GM18499 (cell line): Measurements from ENCODE around the gene SMCP.
A peak's percentile ranks its signal among the peaks of the same experiment; 100 is the strongest.

Source experiments
- ATAC-seq: cut with Tn5 transposase; IDR thresholded peaks from one replicate; pipeline ENCODE4 v1.9.1; 2021; ENCODE audit warnings: moderate number of reproducible peaks; ENCODE audit not compliant: insufficient read depth, unreplicated experiment

The SMCP gene

DNA sequence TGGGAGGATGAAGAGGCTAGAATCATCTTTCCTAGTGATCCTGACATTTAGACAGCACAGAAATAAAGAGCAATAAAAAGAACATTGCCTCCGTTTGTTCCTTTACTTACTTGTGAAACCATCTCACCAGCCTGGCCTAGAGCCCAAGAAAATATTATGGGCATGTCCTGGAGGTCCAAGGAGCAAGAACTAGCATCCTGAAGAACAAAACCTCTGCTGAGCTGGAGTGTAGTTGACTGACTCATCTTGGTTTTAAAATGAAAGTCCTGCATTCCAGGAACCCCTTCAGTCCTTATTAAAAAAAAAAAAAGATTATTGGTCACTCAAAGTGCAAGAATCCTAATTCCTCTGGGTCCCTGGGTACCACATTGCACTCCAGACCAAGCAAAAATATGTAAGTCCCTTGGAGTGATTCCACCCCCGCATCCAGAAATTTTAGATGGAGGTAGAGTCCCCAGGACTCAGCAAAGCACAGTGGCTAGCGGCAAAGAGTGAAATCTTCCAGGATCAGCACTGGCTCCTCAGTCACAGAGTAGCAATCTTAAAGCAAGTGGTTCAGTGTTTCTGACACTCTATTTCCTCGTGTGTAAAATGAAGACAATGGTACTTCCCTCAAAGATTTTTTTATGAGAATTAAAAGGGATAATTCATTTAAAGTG, 7.0 kb downstream of the SMCP start:
- ATAC-seq = no peak

DNA sequence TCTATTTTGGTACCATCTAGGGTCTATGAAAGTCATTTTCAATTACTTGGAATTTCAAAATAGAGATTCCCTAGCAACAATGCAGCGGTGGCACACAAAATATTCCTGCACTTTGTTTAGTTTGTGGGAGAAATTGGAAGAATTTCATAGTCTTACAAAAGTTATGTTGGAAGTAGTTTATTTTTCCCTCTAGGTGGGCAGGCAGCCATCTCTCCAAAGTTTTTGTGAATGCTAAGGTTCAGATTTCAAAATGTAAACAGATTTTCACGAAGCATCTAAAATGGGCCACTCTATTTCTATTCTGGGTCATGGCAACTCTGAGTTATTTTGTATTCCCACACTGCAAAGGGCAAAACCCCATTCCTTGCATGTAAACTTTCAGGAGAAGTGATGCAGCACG, 8.0 kb downstream of the SMCP start:
- no peak for ATAC-seq

DNA sequence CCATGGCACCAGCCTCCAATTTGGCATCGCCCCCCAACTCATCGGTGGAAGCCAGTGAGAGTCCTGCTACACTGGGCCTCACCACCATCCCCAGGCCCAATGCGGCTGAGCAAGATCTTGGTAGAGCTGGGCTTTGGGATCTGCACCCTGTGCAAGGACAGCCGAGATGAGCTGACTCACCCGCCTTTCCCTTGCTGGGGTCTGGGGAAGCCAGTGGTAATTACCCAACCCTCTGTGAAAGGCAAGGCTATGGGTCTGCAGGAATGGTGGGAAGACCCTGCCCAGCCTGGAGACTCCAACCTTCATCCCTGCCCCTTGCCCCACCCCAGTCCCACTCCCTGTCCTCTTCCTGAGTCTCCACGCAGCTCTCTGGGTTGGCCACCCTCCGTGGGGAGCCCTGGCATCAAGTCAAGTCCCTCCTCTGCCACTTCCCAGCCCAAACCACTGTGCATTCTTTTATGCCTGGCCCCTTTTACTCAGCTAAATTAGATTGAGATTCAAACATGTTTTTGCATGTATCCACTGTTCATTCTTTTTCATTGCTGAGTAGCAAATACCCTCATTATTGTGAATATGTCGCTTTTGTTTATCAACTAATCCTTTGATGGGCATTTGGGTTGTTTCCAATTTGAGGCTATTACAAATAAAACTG, 8.8 kb downstream of the SMCP start:
- no peak for ATAC-seq

DNA sequence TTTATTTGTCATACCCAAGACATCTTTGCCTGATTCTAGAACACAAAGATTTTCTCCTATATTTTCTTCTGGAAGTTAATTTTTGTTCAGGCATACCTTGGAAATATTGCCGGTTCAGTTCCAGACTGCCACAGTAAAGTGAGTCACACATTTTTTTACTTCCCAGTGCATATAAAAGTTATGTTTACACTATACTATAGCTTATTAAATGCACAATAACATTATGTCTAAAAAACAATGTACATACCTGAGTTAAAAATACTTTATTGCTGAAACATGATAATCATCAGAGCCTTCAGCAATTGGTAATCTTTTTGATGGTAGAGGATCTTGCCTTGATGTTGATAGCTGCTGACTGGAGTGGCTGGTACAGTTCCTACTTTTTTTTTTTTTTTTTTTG, 10.0 kb downstream of the SMCP start:
- ATAC-seq = no peak

DNA sequence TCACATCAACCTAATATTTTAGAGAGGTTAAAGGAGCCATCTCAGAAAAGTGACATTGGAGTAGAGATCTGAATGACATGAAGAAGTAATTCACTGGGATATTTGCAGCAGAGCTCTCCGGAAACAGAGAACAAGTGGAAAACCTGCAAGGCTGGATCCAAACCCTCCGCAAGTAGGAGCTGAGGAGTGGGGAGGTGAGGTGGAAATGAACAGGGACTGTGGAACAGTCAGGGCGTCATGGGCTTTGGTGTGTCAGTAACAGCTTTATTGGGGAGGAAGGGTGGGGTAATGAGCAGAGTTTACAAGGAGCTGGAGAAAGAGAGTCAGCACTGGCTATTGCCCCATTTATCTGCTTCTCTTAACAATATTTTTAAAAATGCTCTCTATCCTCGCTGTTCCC, 20.9 kb downstream of the SMCP start:
- no peak for ATAC-seq

DNA sequence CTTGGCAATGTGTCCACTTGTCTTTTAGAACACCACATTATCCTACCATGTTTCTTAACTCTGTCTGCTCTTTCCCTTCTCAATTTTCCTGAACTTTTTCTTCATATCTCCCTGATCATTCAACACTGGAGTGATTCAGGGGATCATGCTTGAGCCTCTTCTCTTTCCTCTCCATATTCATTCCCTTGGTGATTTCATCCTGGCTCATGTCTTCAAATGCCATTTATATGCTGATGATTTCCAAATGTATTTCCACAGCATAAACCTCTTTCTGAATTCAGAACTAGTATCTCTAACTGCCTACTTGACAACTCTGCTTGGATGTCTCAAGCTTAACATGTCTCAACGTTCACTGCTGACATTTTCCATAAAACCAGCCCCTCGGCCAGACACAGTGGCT, 21.8 kb downstream of the SMCP start:
- ATAC-seq = no peak

DNA sequence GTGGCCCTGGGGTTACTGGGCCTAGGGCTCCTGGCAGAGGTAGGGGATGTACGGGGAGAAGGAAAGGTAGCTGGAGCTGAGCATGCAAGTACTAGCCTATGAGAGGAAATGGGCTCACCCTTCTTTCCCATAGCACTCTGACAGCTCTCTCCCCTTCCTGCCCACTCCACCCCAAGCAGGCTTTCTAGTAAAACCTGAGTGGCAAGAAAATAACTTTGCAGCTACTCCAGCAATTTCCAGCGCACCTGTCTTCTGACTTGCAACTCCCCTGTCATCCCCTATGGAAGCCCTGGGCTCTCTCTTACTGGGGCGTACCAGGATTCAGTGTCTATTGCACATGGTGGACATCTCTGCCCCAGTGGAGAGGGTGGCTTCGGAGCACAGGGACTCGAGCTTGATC, 23.5 kb downstream of the SMCP start:
- no peak for ATAC-seq

DNA sequence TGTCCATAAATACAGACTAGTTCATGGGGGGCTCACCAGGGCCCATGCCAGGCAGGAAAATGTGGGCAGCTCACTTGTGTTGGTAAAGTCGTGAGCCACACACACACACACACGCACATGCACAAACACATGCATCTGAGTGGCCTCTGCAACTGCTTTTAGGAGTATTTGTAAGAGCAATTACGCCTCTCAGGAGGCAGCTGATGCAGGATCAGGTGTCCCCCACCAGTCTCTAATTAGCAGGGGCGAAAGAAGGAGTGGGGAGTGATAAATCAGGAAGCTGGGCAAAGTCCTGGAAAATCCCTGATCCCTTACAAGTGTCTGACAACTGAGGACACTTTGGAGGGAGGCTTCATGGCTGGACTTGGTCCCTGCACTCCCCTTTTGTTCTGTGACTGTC, 24.5 kb downstream of the SMCP start:
- ATAC-seq = no peak

DNA sequence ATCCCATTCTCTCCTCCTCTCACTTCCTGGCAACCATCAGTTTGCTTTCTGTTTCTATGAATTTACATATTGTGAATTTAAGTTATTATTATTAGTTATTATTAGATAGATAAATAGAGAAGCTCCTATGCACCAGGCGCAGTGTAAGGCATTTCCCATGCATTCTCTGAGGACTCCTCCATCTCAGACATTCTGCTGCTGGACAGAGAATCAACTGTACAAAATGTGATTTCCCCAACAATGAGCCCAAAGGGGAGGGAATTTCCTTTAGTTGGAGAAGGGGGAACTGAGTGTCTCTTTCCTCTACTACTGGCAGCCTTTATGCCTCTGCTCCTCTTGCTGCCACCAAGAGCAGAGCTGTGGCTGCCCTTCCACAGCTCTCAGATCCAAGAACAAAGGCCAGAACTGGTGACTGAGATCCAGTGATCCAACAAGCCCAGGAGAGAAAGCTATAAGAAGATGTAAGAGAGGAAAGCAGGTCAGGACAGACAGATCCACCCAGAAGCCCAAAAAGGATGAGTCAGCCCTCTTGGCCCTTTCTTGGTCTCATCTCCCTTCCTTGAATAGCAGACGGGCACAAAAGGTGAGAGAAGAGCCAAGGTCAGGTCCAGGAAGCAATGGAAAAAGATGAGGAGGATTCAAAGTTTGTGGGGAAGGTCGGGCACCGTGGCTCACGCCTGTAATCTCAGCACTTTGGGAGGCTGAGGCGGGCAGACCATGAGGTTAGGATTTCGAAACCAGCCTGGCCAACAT, 26.7 kb downstream of the SMCP start:
- ATAC-seq = no peak

DNA sequence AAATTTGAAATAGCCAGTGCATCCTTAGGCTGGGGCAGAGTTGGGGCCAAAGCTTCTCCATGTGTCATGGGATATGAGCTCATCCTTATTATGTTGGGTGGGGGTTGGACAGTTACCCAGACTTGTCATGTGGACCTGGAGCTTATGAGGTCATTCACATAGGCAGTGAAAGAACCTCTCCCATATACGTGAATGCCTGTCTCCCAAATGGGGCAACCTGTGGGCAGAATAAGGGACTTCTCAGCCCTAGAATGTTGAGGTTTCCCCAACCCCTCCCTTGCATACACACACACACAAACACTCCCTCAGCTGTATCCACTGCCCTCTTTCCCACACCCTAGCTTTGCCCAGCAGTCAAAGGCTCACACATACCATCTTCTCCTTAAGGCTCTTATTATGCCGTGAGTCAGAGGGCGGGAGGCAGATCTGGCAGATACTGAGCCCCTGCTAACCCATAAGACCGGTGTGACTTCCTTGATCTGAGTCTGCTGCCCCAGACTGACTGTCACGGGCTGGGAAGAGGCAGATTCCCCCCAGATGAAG, 28.0 kb downstream of the SMCP start:
- no peak for ATAC-seq

DNA sequence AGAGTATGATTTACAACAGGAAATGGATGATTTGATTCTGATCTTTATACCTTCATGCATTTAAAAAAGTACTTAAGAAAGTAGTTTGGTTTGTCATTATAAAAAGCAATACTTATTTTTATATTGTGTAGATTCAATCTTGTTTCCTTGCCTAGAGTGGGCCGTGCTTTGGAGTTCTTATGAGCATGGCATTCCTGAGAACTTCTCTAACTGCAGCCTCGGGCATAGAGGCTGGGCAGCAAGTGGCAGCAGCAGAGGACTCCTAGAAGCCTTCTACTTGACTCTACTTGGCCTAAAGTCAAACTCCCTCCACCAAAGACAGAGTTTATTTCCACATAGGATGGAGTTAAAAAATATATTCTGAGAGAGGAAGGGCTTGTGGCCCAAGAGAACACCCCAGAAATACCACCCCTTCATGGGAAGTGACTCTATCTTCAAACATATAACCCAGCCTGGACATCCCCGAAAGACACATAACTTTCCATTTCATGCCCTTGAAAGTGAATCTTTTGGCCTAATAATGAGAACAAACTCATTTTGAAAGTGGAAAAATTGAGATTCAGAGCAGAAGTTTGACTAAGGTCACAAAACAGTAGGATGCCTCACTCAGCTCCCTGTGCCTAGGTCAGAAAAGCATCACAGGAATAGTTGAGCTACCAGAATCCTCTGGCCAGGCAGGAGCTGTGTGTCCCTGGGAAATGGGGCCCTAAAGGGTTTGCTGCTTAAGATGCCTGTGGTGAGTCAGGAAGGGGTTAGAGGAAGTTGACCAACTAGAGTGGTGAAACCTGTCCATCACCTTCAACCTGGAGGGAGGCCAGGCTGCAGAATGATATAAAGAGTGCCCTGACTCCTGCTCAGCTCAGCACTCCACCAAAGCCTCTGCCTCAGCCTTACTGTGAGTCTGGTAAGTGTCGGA, 29.8 kb downstream of the SMCP start, which contains the start of gene IVL:
TSS of gene IVL (plus strand) at position 861 of the 916 bp plus-strand sequence. CDS start 1,252 bp downstream, outside the sequence.
- peak; percentile 51 for ATAC-seq

DNA sequence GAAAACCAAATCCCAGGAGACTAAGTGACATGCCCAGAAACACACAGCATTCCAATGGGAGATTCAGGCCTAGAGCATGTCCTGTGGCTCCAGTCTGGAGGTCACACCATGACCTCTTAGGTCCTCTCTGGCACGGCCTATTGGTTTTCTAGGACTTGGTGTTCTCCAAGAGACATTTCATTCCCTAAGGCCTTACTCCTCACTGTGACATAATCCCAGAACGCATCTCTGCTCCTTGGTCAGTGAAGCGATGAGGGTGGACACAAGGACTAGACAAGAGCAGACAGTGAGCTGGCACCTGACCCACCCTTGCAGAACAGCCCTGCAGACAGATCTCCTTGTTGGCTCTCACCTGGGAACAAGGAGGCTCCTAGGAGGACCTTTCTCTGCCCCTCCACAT, 31.1 kb downstream of the SMCP start:
- no peak for ATAC-seq

DNA sequence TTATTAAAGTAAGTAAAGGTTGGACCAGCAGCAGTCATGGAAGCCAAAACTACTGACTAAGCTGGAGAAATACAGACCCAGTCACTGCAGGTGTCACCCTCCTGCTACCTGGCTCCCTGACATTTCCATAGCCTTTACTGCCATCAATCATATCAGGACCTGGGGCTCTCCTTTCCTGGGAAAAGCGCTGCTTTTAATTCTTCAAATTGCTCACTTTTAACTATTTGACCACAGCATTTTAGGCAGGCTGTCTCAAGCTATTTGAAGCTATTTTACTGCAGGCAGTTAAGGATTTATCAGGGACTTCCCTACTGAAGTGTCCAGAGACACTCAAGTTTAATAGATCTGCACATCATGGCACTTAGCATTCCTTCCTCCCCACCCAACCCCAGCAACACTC, 34.3 kb downstream of the SMCP start:
- no peak for ATAC-seq

DNA sequence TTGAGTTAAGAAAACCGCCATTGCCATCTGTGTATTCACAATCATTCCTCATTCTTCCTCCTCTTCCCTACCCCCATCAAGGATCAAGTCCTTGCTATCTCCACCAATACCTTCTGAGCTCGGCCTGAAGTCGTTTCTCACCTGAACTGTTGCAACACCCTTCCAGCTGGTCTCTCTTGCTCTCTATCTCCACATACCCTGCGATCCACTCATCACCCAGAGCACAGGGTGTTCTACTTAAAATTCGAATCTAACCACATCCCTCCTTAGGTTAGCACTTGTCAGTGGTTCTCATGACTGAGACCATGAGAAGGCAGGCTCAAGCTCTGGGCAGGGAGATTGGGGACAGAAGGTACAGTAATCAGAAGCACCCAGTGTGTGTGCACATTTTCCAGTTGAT, 34.8 kb downstream of the SMCP start:
- no peak for ATAC-seq

DNA sequence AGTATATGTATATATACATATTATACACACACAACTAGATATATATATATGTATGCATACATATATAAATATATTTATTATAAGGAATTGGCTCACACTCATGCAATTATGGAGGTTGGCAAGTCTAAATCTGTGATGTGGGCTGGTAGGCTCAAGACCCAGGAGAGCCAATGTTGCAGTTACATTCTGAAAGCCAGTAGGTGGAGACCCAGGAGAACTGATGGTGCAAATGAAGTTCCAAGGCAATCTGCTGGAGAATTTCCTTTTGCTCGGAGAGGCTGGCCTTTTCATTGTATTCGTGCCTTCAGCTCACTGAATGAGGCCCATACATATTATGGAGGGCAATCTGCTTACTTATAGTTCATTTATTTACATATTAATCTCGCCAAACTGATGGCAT, 39.7 kb downstream of the SMCP start:
- no peak for ATAC-seq

DNA sequence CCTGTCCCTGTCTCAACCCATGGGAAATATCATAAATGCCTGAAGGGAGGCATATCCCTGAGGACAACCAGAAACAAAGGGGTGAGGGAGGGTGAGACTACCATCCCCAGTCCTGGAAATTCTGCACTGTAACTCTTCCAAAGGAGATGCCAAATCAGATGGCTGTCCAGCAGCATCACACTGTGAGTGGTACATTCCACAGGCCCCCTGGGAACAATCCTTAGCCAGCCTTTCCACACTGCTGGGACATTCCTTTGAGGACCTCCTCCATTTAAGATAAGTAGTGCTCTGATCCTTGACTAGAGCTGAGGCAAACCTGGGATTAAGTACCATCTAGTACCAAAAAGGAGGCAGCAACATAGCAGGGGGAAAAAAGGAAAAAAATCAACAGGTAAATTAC, 40.9 kb downstream of the SMCP start:
- no peak for ATAC-seq

DNA sequence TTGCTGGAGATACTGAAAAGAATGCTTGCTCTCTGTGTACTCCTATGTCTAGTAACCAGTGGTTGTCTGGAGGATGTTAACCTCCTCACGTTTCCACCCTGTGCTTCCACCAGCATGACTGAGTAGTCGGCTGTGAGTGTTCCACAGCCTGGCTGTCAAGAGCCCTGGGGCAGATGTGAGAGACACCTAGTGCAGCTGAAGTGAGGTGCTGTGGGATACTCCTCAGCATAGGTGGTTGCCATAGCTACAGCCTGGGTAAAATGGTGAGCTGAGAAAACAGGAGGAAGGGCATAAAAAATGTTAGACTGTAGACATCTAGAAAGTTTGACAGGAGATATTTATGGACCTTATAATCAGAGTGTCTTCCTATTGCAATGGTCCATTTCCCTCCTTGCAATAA, 46.1 kb downstream of the SMCP start:
- no peak for ATAC-seq

DNA sequence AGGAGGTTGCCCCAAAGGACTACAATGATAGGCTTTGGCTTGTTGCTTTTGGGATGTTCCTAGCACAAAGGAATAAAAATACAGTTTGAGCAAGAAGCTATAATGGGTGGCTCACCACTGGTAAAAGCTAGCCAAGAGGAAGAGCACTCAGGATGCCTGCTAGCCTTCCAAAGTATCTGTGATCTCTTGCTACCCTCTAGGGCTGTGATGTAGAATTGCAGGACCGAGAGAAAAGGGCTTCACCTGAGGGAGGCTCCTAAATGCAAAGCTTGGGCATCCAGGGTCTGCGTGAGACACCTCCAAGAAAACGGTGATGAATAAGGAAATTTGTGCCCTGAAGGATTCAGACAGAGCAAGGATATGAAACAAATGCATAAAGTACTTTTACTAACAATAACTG, 48.0 kb downstream of the SMCP start:
- no peak for ATAC-seq

DNA sequence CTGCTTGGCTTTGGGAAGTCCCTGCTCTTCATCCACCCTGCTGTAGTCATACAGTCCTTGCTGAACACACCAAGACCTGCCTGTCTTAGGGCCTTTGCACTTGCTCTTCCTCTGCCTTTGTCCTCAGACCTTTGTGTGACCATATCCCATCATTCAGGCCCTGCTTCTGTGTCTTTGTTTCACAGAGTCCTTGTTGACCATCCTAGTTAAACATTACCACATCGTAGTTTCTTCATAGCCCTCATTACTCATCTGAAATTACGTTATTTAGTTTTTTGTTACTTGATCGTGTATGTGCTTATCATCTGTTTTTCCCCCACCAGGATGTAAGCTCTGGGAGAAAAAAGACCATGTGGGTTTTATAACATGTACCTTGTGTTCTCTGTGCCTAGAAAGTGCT, 50.5 kb downstream of the SMCP start:
- ATAC-seq = no peak

DNA sequence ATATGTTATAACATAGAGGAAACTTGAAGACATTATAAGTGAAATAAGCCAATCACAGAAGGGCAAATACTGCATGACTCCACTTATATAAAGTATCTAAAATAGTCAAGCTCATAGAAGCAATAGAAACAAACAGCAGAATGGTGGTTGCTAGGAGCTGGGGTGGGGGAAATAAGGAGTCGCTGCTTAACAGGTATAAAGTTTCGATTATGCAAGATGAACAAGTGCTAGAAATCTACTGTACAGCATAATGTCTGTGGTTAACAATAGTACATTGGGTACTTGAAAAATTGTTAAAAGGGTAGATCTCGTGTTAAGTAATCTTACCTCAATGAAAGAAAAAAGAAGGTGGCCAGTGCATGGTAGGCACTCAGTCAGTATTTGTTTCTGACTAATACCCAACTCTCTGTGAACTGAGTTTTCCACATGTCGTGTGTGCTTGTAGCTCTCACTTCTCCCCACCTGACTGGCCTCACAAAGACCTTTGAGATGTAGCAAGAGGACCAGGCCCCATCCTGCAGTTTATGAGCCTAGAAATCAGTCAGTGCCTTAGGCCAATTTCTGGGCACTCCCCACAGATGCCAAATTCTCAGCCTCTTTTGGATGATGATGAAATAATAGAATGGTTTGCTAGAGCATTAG, 54.2 kb downstream of the SMCP start:
- ATAC-seq = no peak
